Smooth muscle cell of the coronary artery (primary cell): Measurements from ENCODE around the gene GSG1L2. TPM values are rescaled to one million over a fixed set of nuclear protein-coding genes. Genes with fewer than 3 reads are reported as not detected.

Experiments used
- total RNA-seq: library from RNA; depleted of rRNA; stranded (reverse); fragments of >200 nt; gene quantifications from 2 replicates; pipeline ENCODE4 v1.2.3, GENCODE V29; 2014; ENCODE audit warnings: low replicate concordance

GSG1L2 gene
- not detected in 2 replicates for total RNA-seq

GRCh38 chr17:9821921-9822320 lies at the start of gene GSG1L2:
GSG1L2 (minus strand) TSS chr17:9822079; CDS start chr17:9822071, 8 bp downstream.

GRCh38 chr17:9825641-9826150 lies 3.8 kb upstream of the GSG1L2 start, which contains the start of gene GLP2R:
GLP2R (plus strand) TSS chr17:9825924; CDS start chr17:9826064, 140 bp downstream.

GRCh38 chr17:9790889-9791876 lies 30.7 kb downstream of the GSG1L2 start, which contains the start of gene DHRS7C:
DHRS7C (minus strand) TSS chr17:9791592; CDS start chr17:9791284, 308 bp downstream.

Other genes starting within 250 kb of the GSG1L2 start
- 84.6 and 91.0 TPM in 2 replicates for gene STX8, start 246.3 kb downstream of the GSG1L2 start, total RNA-seq
- 0.08 and 0.12 TPM in 2 replicates for gene CFAP52, start 245.4 kb downstream of the GSG1L2 start, total RNA-seq
- gene USP43, start 176.6 kb downstream of the GSG1L2 start, total RNA-seq = under 0.01 TPM in 1 of 2 replicates, not detected in the other
- gene DHRS7C, start 30.5 kb downstream of the GSG1L2 start, total RNA-seq = not detected in 2 replicates
- gene GLP2R, start 3.8 kb upstream of the GSG1L2 start, total RNA-seq = not detected in 2 replicates
- not detected in 2 replicates for gene RCVRN, start 83.2 kb upstream of the GSG1L2 start, total RNA-seq